GM12878 (cell line): ENCODE measurements around the gene GRB10. TPM values are rescaled to one million over a fixed set of nuclear protein-coding genes. Genes with fewer than 3 reads are reported as not detected.

Experiments
- ATAC-seq: fragments of 200-7000 bp; cut with Tn5 transposase; 3 replicates; pipeline ENCODE4 v1.9.1; 2020; ENCODE audit warnings: mild to moderate bottlenecking, moderate library complexity
- BruUV-seq: library from RNA; stranded (reverse); fragments of 400-500 nt; replicated peaks from 2 replicates; lab custom pipeline; 2021; lab: Mats Ljungman, UMichigan
- CTCF ChIA-PET: fragments of 300-600 bp; sonication (Branson Sonifier 250); formaldehyde crosslinking; extraction: SDS; loops from one replicate; lab custom pipeline; 2021; ENCODE audit warnings: inconsistent platforms; lab: Yijun Ruan, JAX
- POLR2A ChIA-PET: fragments of 350-600 bp; formaldehyde crosslinking; extraction: SDS; loops from one replicate; lab custom pipeline; 2021; ENCODE audit warnings: inconsistent platforms; lab: Charles Lee
- RAD21 ChIA-PET: fragments of 300-600 bp; sonication (Branson Sonifier 250); formaldehyde crosslinking; loops from one replicate; lab custom pipeline; 2023; ENCODE audit warnings: antibody characterized with exemption; ENCODE audit not compliant: unreplicated experiment; lab: Charles Lee
- SMC1A ChIA-PET: fragments of 300-600 bp; sonication (Branson Sonifier 250); formaldehyde crosslinking; loops from one replicate; lab custom pipeline; 2023; ENCODE audit not compliant: unreplicated experiment, uncharacterized antibody; lab: Charles Lee
- DNase-seq: peaks from one replicate; pipeline ENCODE4 v3.0.0-alpha.2; 2011; ENCODE audit warnings: low read depth, low spot score
- FAIRE-seq: peaks from 3 replicates; lab custom pipeline; 2011; peaks lifted over from hg19 to GRCh38; lab: Jason Lieb, UNC
- H2AFZ ChIP-seq: 2 replicates; pipeline ENCODE4 v1.6.0; 2011; ENCODE audit warnings: low read depth, low read length, control low read depth; ENCODE audit not compliant: control insufficient read depth
- H3K27ac ChIP-seq: 2 replicates; pipeline ENCODE4 v1.5.1; 2011; ENCODE audit warnings: control low read depth; ENCODE audit not compliant: control insufficient read depth, insufficient read depth
- H3K27me3 ChIP-seq, 2 experiments: replicated peaks in 1 of 2; 2 replicates each; pipeline versions ENCODE4 v1.6.0 to v1.6.1; 2011; ENCODE audit warnings: low read length in 1 of 2; ENCODE audit not compliant: control insufficient read depth in 2 of 2, insufficient read depth in 2 of 2
- H3K36me3 ChIP-seq, 2 experiments: 2 replicates each; pipeline ENCODE4 v1.5.1; 2011; ENCODE audit warnings: low read length in 1 of 2; ENCODE audit not compliant: control insufficient read depth in 2 of 2, insufficient read depth in 2 of 2
- H3K4me1 ChIP-seq: 2 replicates; pipeline ENCODE4 v1.6.1; 2011; ENCODE audit warnings: mild to moderate bottlenecking, low read length, moderate library complexity, mixed read lengths; ENCODE audit not compliant: control insufficient read depth, insufficient read depth
- H3K4me2 ChIP-seq: 2 replicates; pipeline ENCODE4 v1.6.0; 2011; ENCODE audit warnings: control low read depth; ENCODE audit not compliant: control insufficient read depth, insufficient read depth
- H3K4me3 ChIP-seq: fragments of 200-600 bp; sonication (generic); 2 replicates; pipeline ENCODE4 v1.5.1; 2016
- H3K79me2 ChIP-seq: 2 replicates; pipeline ENCODE4 v1.6.0; 2011; ENCODE audit warnings: low read length; ENCODE audit not compliant: control insufficient read depth, insufficient read depth
- H3K9ac ChIP-seq: 2 replicates; pipeline ENCODE4 v1.8.0; 2011; ENCODE audit warnings: low read length, control low read depth, mixed read lengths; ENCODE audit not compliant: control insufficient read depth, insufficient read depth
- H3K9me3 ChIP-seq: replicated peaks from 3 replicates; pipeline ENCODE4 v1.5.1; 2011; ENCODE audit warnings: mild to moderate bottlenecking, low read length; ENCODE audit not compliant: control insufficient read depth, insufficient read depth
- H4K20me1 ChIP-seq: 2 replicates; pipeline ENCODE4 v1.6.0; 2011; ENCODE audit not compliant: control insufficient read depth, insufficient read depth
- EP300 ChIP-seq, 2 experiments: fragments of 150-350 bp in 1 of 2; IDR thresholded peaks; 2 replicates each; pipeline ENCODE4 v1.6.1; 2011 to 2012; ENCODE audit warnings: low read depth in 2 of 2, low read length in 2 of 2, borderline replicate concordance in 1 of 2, improper control_type of control experiment in 1 of 2, inconsistent platforms in 1 of 2; ENCODE audit not compliant: control insufficient read depth in 1 of 2
- ETV6 ChIP-seq, 2 experiments: fragments of 450-650 bp in 1 of 2; IDR thresholded peaks in 1 of 2; conservative IDR thresholded peaks in 1 of 2; 2 replicates each; pipeline ENCODE4 v1.6.1; 2014; ENCODE audit warnings: antibody characterized with exemption in 1 of 2, borderline replicate concordance in 1 of 2, low read depth in 1 of 2, mild to moderate bottlenecking in 1 of 2, moderate library complexity in 1 of 2
- JUND ChIP-seq: IDR thresholded peaks from 2 replicates; pipeline ENCODE4 v1.6.1; 2012; ENCODE audit warnings: low read depth, mild to moderate bottlenecking, low read length, improper control_type of control experiment, moderate library complexity
- NRF1 ChIP-seq: conservative IDR thresholded peaks from 2 replicates; pipeline ENCODE4 v1.6.1; 2011; ENCODE audit warnings: mild to moderate bottlenecking, low read depth, low read length, improper control_type of control experiment
- SMC3 ChIP-seq: IDR thresholded peaks from 2 replicates; pipeline ENCODE4 v1.6.1; 2011; ENCODE audit warnings: low read length, improper control_type of control experiment, borderline replicate concordance
- SRF ChIP-seq, 2 experiments: IDR thresholded peaks; 2 replicates each; pipeline ENCODE4 v1.6.1; 2011; ENCODE audit warnings: low read depth in 2 of 2, low read length in 2 of 2, mild to moderate bottlenecking in 1 of 2, moderate library complexity in 1 of 2
- TAF1 ChIP-seq: IDR thresholded peaks from 2 replicates; pipeline ENCODE4 v1.6.1; 2011; ENCODE audit warnings: mild to moderate bottlenecking, low read depth, low read length, borderline replicate concordance
- TCF7 ChIP-seq: IDR thresholded peaks from 2 replicates; pipeline ENCODE4 v1.6.1; 2014; ENCODE audit warnings: antibody characterized with exemption, borderline replicate concordance
- ZNF687 ChIP-seq: fragments of 450-650 bp; IDR thresholded peaks from 2 replicates; pipeline ENCODE4 v1.6.1; 2017; ENCODE audit warnings: mild to moderate bottlenecking, moderate library complexity
- WGBS: methylation state at CpG from one replicate; pipeline ENCODE4 v1.1.6; 2016; ENCODE audit warnings: low lambda C conversion rate; ENCODE audit not compliant: insufficient replicate concordance, insufficient coverage; ENCODE audit errors: missing lambda C conversion rate; 5-methylcytosine and 5-hydroxymethylcytosine counted together
- in situ Hi-C: fragments of 300-500 bp; cut with MboI; formaldehyde crosslinking; loops from 9 replicates; pipeline ENCODE4 v1.14.3; 2018; ENCODE audit warnings: mixed read lengths
- intact Hi-C: fragments of 100-400 bp; cut with micrococcal nuclease; formaldehyde crosslinking; loops from one replicate; pipeline ENCODE4 v1.14.2; 2022; ENCODE audit not compliant: unreplicated experiment
- polyA plus RNA-seq, 11 experiments: library from polyadenylated mRNA; depleted of rRNA in 4 of 11; unstranded in 6 of 11; stranded (reverse) in 5 of 11; fragments of >200 nt; fragmentation: Nextera tagmentation in 4 of 11; fragmentation: Illumina TruSeq in 1 of 11; extraction: Ambion mirVana in 4 of 11; extraction: Trizol in 1 of 11; gene quantifications; 1 replicate in 1 of 11; 2 replicates in 10 of 11; pipeline versions ENCODE4 v1.2.1 to v1.2.3, GENCODE V29; 2011 to 2016; ENCODE audit warnings: inconsistent platforms in 2 of 11, missing spikeins in 2 of 11, low read depth in 1 of 11
- total RNA-seq, 4 experiments: library from RNA; depleted of rRNA in 3 of 4; stranded (reverse); fragments of >200 nt in 3 of 4; fragmentation: Illumina TruSeq in 1 of 4; extraction: Trizol in 1 of 4; gene quantifications; 2 replicates each; pipeline versions ENCODE4 v1.2.1 to v1.2.3, GENCODE V29; 2013 to 2021

The GRB10 gene
- total and polyA plus RNA-seq, 10 of the 15 experiments (the other 5 are each of a cell fraction or from before 2014, with no cell fraction given) = 0.04 to 0.33 TPM; not detected in 8

GRCh38 chr7:50605059-50605458 lies 177.6 kb downstream of the GRB10 start:
- DNase-seq (no peak), FAIRE-seq (no peak), ATAC-seq (no peak)
- TF ChIP-seq SMC3 = no peak
- TF ChIP-seq TCF7 = no peak
- TF ChIP-seq JUND = no peak
- TF ChIP-seq NRF1 = no peak
- no peak for TF ChIP-seq ETV6 (conservative IDR thresholded peaks at IDR 0.05 in 1 of 2, IDR thresholded peaks at IDR 0.05 in 1 of 2; ENCODE audit: borderline replicate concordance in 1 of 2, low read depth in 1 of 2)
- TF ChIP-seq TAF1 = no peak
- TF ChIP-seq SRF (IDR thresholded peaks at IDR 0.05; ENCODE audit: low read depth in 2 of 2, low read length in 2 of 2) = no peak
- TF ChIP-seq ZNF687 = no peak
- TF ChIP-seq EP300 (IDR thresholded peaks at IDR 0.05; ENCODE audit: borderline replicate concordance in 1 of 2, control insufficient read depth in 1 of 2, low read depth in 2 of 2, low read length in 2 of 2) = no peak
- no peak overlapping the region for H2AFZ ChIP-seq
- SMC1A ChIA-PET = no interaction called here
- H3K27me3 ChIP-seq = no peaks in the 10 kb centered on the region; a peak in 2 of 4 replicates
- H3K4me1 ChIP-seq = no peaks in the 10 kb centered on the region
- H3K79me2 ChIP-seq = no peaks in the 10 kb centered on the region
- no peaks in the 10 kb centered on the region for H4K20me1 ChIP-seq
- POLR2A ChIA-PET = no interaction called here
- RAD21 ChIA-PET = no interaction called here
- intact Hi-C loops (no loop called here), in situ Hi-C loops (no loop called here)
- H3K36me3 ChIP-seq = no peaks in the 10 kb centered on the region
- H3K4me3 ChIP-seq = no peak overlapping the region
- no peaks in the 10 kb centered on the region; the same call in 2 of the 3 replicates for H3K9me3 ChIP-seq
- 52% methylated on average over 13 of the region's 13 CpGs for WGBS
- no peak overlapping the region for H3K27ac ChIP-seq
- H3K4me2 ChIP-seq = no peak overlapping the region
- BruUV-seq = no TSS peak
- CTCF ChIA-PET = no interaction called here
- H3K9ac ChIP-seq = no peak overlapping the region
